Endothelial cell of umbilical vein (primary cell): ENCODE data around the gene PIGQ. TPM values are rescaled to one million over a fixed set of nuclear protein-coding genes. Genes with fewer than 3 reads are reported as not detected.
A peak's percentile ranks its signal among the peaks of the same experiment; 100 is the strongest.

Experiments
- BruUV-seq: library from RNA; stranded (reverse); fragments of 400-500 nt; replicated peaks from 2 replicates; lab custom pipeline; 2021; lab: Mats Ljungman, UMichigan
- CTCF ChIA-PET: fragments of 300-600, 350-600 bp; sonication (Branson Sonifier 250); formaldehyde crosslinking; loops from one replicate; lab custom pipeline; 2021; ENCODE audit warnings: antibody characterized with exemption, inconsistent platforms; lab: Charles Lee
- POLR2A ChIA-PET: fragments of 300-600, 350-600 bp; sonication (Branson Sonifier 250); formaldehyde crosslinking; loops from one replicate; lab custom pipeline; 2021; ENCODE audit warnings: antibody characterized with exemption, inconsistent platforms; lab: Charles Lee
- DNase-seq: peaks from one replicate; pipeline ENCODE4 v3.0.0-alpha.2; 2011; ENCODE audit warnings: low read depth, low spot score
- FAIRE-seq: peaks from 2 replicates; lab custom pipeline; 2011; peaks lifted over from hg19 to GRCh38; lab: Jason Lieb, UNC
- H2AFZ ChIP-seq: 2 replicates; pipeline ENCODE4 v1.6.0; 2012; ENCODE audit warnings: low read depth, low read length, control low read depth, inconsistent platforms
- H3K27ac ChIP-seq: 2 replicates; pipeline ENCODE4 v1.5.1; 2011; ENCODE audit warnings: low read depth, mild to moderate bottlenecking, control low read depth, low read length, moderate library complexity; ENCODE audit not compliant: insufficient read depth
- H3K27me3 ChIP-seq, 2 experiments: 2 replicates each; pipeline versions ENCODE4 v1.6.0 to v1.6.1; 2011; ENCODE audit warnings: low read length in 2 of 2, mixed read lengths in 1 of 2; ENCODE audit not compliant: control insufficient read depth in 2 of 2, insufficient read depth in 2 of 2
- H3K36me3 ChIP-seq, 2 experiments: 2 replicates in 1 of 2; 3 replicates in 1 of 2; pipeline ENCODE4 v1.5.1; 2011; ENCODE audit warnings: low read length in 2 of 2, mild to moderate bottlenecking in 1 of 2, moderate library complexity in 1 of 2; ENCODE audit not compliant: control insufficient read depth in 2 of 2, insufficient read depth in 2 of 2; ENCODE audit errors: extremely low read depth in 1 of 2
- H3K4me1 ChIP-seq: 3 replicates; pipeline ENCODE4 v1.5.1; 2011; ENCODE audit warnings: mild to moderate bottlenecking, low read length; ENCODE audit not compliant: control insufficient read depth, insufficient read depth; ENCODE audit errors: extremely low read depth
- H3K4me2 ChIP-seq: 2 replicates; pipeline ENCODE4 v1.6.1; 2011; ENCODE audit warnings: low read length, control low read depth, mixed read lengths; ENCODE audit not compliant: insufficient read depth
- H3K4me3 ChIP-seq, 3 experiments: fragments of 200-600 bp in 1 of 3; sonication (generic), shearing (Covaris generic) in 1 of 3; replicated peaks in 1 of 3; 2 replicates each; pipeline ENCODE4 v1.5.1; 2011 to 2016; ENCODE audit warnings: control low read depth in 3 of 3, low read length in 3 of 3, mild to moderate bottlenecking in 2 of 3, inconsistent platforms in 1 of 3, low read depth in 1 of 3, moderate library complexity in 1 of 3; ENCODE audit not compliant: insufficient read depth in 1 of 3
- H3K79me2 ChIP-seq: 2 replicates; pipeline ENCODE4 v1.6.0; 2012; ENCODE audit warnings: low read length, inconsistent platforms; ENCODE audit not compliant: control insufficient read depth, insufficient read depth
- H3K9ac ChIP-seq: replicated peaks from 2 replicates; pipeline ENCODE3; 2011; ENCODE audit warnings: low read length, control low read depth; ENCODE audit not compliant: insufficient read depth; ENCODE audit errors: extremely low read depth
- H3K9me1 ChIP-seq: replicated peaks from 3 replicates; pipeline ENCODE4 v1.6.0; 2011; ENCODE audit warnings: mild to moderate bottlenecking, low read length; ENCODE audit not compliant: control insufficient read depth, insufficient read depth; ENCODE audit errors: extremely low read depth
- H3K9me3 ChIP-seq: replicated peaks from 2 replicates; pipeline ENCODE4 v1.5.1; 2012; ENCODE audit warnings: low read length, inconsistent platforms; ENCODE audit not compliant: control insufficient read depth, insufficient read depth
- H4K20me1 ChIP-seq: replicated peaks from 2 replicates; pipeline ENCODE3; 2011; ENCODE audit warnings: mild to moderate bottlenecking, low read length; ENCODE audit not compliant: control insufficient read depth, insufficient read depth; ENCODE audit errors: extremely low read depth
- EZH2 ChIP-seq: IDR thresholded peaks from 2 replicates; pipeline ENCODE4 v1.6.1; 2012; ENCODE audit warnings: borderline replicate concordance, low read depth, mild to moderate bottlenecking, moderate library complexity, low read length, inconsistent platforms; ENCODE audit not compliant: severe bottlenecking
- FOS ChIP-seq: IDR thresholded peaks from 2 replicates; pipeline ENCODE4 v1.6.1; 2011; ENCODE audit warnings: mild to moderate bottlenecking, low read length, moderate library complexity, borderline replicate concordance; ENCODE audit not compliant: insufficient read depth
- GATA2 ChIP-seq: IDR thresholded peaks from 2 replicates; pipeline ENCODE4 v1.7.0; 2011; ENCODE audit warnings: low read depth, mild to moderate bottlenecking, moderate library complexity, mixed read lengths, low read length; ENCODE audit not compliant: insufficient read length, insufficient read depth
- JUN ChIP-seq: IDR thresholded peaks from 2 replicates; pipeline ENCODE4 v1.6.1; 2011; ENCODE audit warnings: borderline replicate concordance, low read depth; ENCODE audit not compliant: insufficient read length, insufficient read depth
- MYC ChIP-seq: IDR thresholded peaks from one replicate; pipeline ENCODE4 v1.6.1; 2011; ENCODE audit warnings: mild to moderate bottlenecking, low read depth, low read length
- POLR2A ChIP-seq: IDR thresholded peaks from 2 replicates; pipeline ENCODE4 v1.6.1; 2012; ENCODE audit warnings: low read depth, mild to moderate bottlenecking, control low read depth, low read length
- POLR2AphosphoS5 ChIP-seq: IDR thresholded peaks from 2 replicates; pipeline ENCODE4 v1.6.1; 2012; ENCODE audit warnings: low read depth, mild to moderate bottlenecking, control low read depth, low read length, moderate library complexity; ENCODE audit not compliant: insufficient read depth
- dilution Hi-C: fragments of 300-500 bp; cut with MboI; formaldehyde crosslinking; loops from one replicate; pipeline ENCODE4 v1.15.0; 2019; ENCODE audit warnings: low sequenced_read_pairs; ENCODE audit not compliant: extremely low pct_ligation_motif_present
- intact Hi-C: fragments of 100-400 bp; cut with micrococcal nuclease; formaldehyde crosslinking; loops from one replicate; pipeline ENCODE4 v1.10.0; 2022
- polyA plus RNA-seq, 4 experiments: library from polyadenylated mRNA; depleted of rRNA in 3 of 4; stranded (reverse) in 3 of 4; unstranded in 1 of 4; fragments of >200 nt; gene quantifications; 2 replicates each; pipeline versions ENCODE4 v1.2.1 to v1.2.3, GENCODE V29; 2011 to 2012; ENCODE audit warnings: missing spikeins in 1 of 4
- total RNA-seq: library from RNA; stranded (reverse); gene quantifications from 2 replicates; pipeline ENCODE4 v1.2.3, GENCODE V29; 2021
- TF ChIP-seq, protein P1 (sequence below), 2 donors: IDR thresholded peaks; 1 replicate in 1 of 2; 2 replicates in 1 of 2; pipeline ENCODE4 v1.5.1; 2011; ENCODE audit warnings: low read length in 2 of 2, mild to moderate bottlenecking in 2 of 2, moderate library complexity in 2 of 2, control low read depth in 1 of 2, inconsistent platforms in 1 of 2, low read depth in 1 of 2; ENCODE audit not compliant: insufficient read depth in 1 of 2; ENCODE audit errors: extremely low read depth in 1 of 2
- TF ChIP-seq, protein P2 (sequence below): IDR thresholded peaks from 2 replicates; pipeline ENCODE4 v1.6.1; 2011; ENCODE audit not compliant: insufficient read depth, insufficient read length

PIGQ gene
- total and polyA plus RNA-seq, 2 donors (not counting 3 experiments of a cell fraction or from before 2014, with no cell fraction given): 66.9 to 67.7 TPM

DNA sequence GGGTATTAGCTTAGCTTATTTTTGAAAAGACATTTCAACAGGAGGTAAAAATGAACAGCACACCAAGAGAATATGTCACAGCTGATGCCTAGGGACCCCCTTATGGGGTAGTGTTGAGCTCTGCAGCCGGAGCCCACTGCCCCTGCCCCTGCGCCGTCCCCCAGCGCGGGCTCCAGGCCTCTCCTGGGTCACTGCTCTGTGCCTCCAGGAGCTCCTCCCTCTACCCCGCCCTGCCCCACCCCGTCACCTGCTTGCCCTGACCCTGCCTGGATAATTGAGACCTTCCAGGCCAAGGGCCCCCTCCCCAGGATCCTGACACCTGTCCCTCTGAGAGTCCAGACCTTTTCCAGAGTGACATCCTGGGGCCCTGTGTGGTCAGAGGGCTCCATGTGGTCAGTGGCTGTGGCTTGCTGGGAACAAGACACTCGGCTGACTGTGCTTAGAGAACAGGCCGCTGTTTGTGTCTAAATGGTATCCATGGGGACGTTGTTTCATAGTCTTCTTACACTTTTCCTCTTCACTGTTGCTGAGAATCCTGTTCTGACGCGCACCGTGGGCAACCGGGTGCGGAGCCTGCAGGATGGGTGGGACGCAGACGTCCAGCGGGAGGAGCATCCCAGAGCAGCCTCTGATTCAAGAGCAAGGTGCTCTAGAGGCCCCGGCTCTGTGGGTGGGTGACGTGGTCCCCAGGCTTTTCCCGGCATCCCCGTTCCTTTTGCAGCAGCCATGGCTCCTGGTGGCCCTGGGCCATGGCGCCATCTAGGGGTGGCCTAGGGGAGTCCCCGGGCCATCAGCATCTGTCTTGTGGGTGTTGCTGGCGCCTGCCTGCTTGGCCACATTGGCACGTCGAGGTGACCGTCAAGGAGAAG lies 41.0 kb downstream of the PIGQ start:
- intact Hi-C loops: no loop called here
- FAIRE-seq (no peak), DNase-seq (no peak)
- Histone ChIP-seq H3K4me2 (no peak overlapping the region), H3K4me3 (no peak overlapping the region), H2AFZ (no peak overlapping the region), H3K79me2 (no peaks in the 10 kb centered on the region), H3K9ac (no peak overlapping the region), H3K4me1 (no peaks in the 10 kb centered on the region), H3K27me3 (no peaks in the 10 kb centered on the region), H3K36me3 (no peaks in the 10 kb centered on the region), H4K20me1 (no peaks in the 10 kb centered on the region), H3K9me3 (no peaks in the 10 kb centered on the region), H3K27ac (no peak overlapping the region), H3K9me1 (no peaks in the 10 kb centered on the region)
- TF ChIP-seq EZH2 (no peak), JUN (no peak)
- TF ChIP-seq, protein P1, sequence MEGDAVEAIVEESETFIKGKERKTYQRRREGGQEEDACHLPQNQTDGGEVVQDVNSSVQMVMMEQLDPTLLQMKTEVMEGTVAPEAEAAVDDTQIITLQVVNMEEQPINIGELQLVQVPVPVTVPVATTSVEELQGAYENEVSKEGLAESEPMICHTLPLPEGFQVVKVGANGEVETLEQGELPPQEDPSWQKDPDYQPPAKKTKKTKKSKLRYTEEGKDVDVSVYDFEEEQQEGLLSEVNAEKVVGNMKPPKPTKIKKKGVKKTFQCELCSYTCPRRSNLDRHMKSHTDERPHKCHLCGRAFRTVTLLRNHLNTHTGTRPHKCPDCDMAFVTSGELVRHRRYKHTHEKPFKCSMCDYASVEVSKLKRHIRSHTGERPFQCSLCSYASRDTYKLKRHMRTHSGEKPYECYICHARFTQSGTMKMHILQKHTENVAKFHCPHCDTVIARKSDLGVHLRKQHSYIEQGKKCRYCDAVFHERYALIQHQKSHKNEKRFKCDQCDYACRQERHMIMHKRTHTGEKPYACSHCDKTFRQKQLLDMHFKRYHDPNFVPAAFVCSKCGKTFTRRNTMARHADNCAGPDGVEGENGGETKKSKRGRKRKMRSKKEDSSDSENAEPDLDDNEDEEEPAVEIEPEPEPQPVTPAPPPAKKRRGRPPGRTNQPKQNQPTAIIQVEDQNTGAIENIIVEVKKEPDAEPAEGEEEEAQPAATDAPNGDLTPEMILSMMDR (IDR thresholded peaks at IDR 0.05; ENCODE audit: extremely low read depth in 1 of 2, insufficient read depth in 1 of 2, low read depth in 1 of 2, low read length in 2 of 2): peak; percentile 38 to 64
- CTCF ChIA-PET: interaction anchor here (0.7 to 2.0 kb wide), 5 partner anchors 9 to 21 kb away, joined by 3 to 9 read pairs (median 3); partner anchors contain the start of gene RAB40C
- dilution Hi-C loops: no loop called here
- BruUV-seq: no TSS peak
- POLR2A ChIA-PET: no interaction called here

DNA sequence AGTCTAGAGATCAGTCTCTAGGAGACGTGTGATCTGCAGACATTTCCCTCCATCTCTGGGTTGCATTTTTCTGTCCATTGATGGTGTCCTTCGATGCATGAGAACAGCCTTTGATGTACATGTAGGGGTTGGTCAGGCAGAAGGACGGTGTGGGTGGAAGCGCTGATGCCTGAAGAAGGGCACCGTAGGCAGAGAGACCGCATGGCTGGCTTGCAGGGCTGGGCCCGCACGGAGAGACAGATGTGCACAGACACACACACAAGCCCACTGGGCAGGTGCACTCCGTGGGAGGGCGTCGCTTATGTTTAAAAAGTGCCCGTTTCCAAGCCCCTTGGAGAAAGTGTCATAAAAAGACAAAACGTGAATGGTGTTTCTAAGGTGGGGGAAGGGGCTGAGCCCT lies 45.4 kb downstream of the PIGQ start:
- H3K27me3 ChIP-seq: no peaks in the 10 kb centered on the region
- no TSS peak for BruUV-seq
- dilution Hi-C loops (no loop called here), intact Hi-C loops (no loop called here)
- FAIRE-seq: no peak
- no peaks in the 10 kb centered on the region for H3K9me1 ChIP-seq
- H3K4me3 ChIP-seq: no peak overlapping the region
- DNase-seq: no peak
- H4K20me1 ChIP-seq: no peaks in the 10 kb centered on the region
- no peaks in the 10 kb centered on the region for H3K4me1 ChIP-seq
- no peak overlapping the region for H2AFZ ChIP-seq
- H3K9ac ChIP-seq: no peak overlapping the region
- H3K36me3 ChIP-seq: no peaks in the 10 kb centered on the region
- no peak overlapping the region for H3K27ac ChIP-seq
- ChIA-PET CTCF (interaction anchor here (1.1 kb wide), 1 partner anchor 12 kb away, joined by 3 read pairs; no protein-coding TSS in a partner anchor), POLR2A (no interaction called here)
- H3K79me2 ChIP-seq: no peaks in the 10 kb centered on the region
- H3K9me3 ChIP-seq: no peaks in the 10 kb centered on the region
- TF ChIP-seq, protein P1 (IDR thresholded peaks at IDR 0.05; ENCODE audit: extremely low read depth in 1 of 2, insufficient read depth in 1 of 2, low read depth in 1 of 2, low read length in 2 of 2): no peak
- TF ChIP-seq POLR2AphosphoS5 (no peak), EZH2 (no peak), JUN (no peak), FOS (no peak), GATA2 (no peak), MYC (no peak), POLR2A (no peak)
- TF ChIP-seq, protein P2, sequence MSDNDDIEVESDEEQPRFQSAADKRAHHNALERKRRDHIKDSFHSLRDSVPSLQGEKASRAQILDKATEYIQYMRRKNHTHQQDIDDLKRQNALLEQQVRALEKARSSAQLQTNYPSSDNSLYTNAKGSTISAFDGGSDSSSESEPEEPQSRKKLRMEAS: no peak
- H3K4me2 ChIP-seq: no peak overlapping the region
